NCI-H1436 (cell line): ENCODE measurements around the gene FRYL.

Source experiments
- DNase-seq: peaks from one replicate; lab custom pipeline; 2025; lab: John Stamatoyannopoulos, UW

FRYL gene

GRCh38 chr4:48620831-48621230, 159.2 kb downstream of the FRYL start:
- no peak for DNase-seq

DNA sequence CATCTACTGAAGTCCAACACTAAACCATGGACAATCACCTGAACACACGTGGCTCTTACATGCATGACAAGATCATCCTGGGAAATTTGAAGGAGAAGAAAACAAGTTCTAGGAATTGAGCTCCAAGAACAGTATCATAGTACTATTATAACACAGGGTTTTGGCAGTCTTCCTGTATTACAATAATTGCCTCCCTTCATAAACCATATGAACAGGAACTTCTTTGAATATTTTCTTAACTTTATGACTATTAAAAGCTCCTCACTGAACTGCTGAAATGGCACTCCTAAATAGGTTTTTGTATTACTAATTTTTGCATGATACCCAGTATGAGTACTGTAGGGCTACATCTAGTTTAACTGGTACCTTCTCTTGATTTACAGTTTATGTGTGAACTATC, 160.0 kb downstream of the FRYL start:
- DNase-seq = no peak

DNA sequence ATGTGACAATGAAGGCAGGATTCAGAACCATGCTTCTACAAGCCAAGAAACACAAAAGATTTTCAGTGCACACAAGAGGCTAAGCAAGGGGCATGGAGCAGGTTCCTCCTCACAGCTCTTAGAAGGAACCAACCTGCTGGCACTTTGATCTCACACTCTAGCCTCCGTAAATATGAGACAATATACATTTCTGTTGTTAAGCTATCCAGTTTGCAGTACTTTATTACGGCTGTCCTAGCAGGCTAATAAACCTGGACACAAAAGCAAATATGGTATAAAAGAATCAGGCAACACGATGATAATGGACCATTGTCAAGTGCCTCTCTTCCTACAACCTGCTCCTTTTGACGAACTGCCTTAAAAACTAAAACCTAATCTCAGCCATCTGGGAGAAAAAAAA, 175.6 kb downstream of the FRYL start:
- no peak for DNase-seq

DNA sequence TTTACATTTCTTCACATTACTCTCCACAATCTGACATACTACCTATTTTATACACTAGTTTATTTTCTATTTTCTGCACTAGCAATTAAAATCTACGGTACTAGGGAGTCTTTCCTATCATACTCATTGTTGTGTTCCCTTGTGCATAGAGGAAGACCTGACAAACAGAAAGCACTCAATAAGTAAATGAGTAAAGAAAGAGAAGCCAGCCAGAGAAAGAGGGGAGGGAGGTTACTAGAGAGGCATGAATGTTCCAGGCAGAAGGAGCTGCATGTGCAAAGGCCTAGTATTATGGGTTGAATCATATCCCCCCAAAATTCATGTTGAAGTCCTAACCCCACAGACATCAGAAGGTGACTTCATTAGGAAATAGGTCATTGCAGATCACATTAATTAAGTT, 176.0 kb downstream of the FRYL start:
- DNase-seq = no peak

DNA sequence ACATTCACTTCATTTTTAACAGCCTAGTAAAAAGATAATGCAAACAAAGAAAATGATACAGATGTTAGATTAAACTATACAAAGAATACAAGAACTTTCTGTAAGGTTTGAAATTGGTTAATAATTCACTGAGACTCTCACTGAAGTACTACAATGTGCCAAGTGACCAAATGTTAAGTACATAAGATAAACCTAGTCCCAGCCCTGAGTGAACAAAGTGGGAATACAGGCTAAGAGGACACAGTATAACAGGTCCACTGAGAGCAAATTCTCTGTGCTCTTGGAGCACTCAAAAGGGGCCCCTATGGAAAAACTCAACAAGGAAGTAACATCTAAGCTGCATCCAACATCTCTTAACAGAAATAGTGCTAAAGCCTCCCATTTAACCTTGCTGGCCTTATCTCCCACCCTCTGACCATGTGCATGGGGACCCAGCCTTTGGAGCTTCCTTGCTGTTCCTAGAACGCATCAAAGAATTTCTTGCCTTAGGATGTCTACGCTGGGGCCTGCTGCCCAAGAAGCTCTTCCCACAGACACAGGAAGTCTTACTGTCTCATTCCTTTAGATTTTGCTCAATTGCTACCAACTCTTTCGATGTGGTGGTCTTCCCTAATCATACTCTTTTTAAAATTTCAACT, 176.6 kb downstream of the FRYL start:
- no peak for DNase-seq

DNA sequence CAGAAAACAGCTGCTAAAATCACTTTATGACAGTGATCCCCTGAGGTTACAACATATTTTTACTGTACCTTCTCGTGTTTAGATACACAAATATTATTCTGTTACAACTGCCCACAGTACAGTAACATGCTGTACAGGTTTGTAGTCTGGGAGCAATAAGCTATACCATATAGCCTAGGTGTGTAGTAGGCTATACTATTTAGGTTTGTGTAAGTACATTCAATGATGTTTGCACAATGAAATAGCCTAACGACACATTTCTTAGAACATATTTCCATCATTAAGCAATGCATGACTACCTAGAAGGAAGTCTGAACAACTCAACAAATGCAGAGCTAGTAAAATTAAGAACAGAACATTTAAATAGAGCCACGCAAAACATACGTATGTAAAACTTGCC, 177.3 kb downstream of the FRYL start:
- no peak for DNase-seq

DNA sequence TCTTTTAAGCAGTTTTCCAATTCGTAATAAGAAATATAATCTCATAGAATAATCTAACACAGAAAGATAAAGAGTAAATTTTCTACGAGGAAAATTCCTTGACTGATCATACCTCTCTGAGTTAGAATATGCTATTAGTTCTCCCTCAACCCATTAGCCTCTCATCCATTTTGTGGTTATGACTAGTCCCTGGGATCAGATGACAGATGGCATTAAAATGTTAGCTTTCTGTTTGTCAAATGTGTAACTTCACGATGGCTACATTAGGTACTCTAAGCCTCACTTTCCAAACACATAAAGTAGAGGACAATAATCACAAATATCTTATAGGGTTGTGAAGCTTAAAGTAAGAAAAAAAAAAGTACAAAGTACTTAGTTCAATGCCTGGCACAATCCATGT, 177.9 kb downstream of the FRYL start:
- DNase-seq = no peak

DNA sequence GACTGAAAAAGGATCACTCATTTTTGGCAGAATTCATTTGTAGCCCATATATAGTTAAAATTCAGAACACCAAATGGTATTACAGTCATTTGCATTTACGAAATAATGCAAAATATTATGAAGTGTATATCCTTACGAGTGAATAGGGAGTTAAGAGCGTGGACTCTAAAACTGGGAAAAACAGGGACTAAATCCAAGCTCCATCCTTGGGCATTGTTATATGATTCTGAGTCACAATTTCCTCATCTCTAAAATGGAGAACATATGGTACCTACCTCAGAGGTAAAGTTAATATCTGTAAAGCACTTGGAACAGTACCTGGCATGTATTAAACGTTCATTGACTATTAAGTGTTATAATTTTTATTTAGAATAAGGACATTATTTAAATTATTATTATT, 183.7 kb downstream of the FRYL start:
- DNase-seq = no peak

- no peak for DNase-seq
Measured at GRCh38 chr4:48594180-48594579, 185.9 kb downstream of the FRYL start.

DNA sequence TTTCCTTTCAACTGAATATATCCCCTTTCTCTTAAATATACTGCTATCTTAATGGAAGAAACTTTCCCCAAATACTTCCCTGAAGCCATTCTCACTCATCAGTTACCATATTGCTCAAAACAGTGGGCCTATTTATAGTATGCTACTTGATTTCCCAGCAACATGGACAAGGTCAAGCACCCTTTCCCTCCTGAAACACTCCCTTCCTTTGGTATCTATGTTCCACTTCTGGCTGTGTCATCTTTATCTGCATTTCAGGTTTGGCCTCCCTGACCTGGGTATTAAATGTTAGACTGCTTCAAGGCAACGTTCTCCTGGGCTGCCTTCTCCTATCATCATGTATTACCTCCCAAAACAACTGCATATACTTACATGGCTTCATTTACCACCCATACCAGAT, 188.7 kb downstream of the FRYL start:
- DNase-seq = no peak

GRCh38 chr4:48590884-48591283, 189.2 kb downstream of the FRYL start:
- no peak for DNase-seq

DNA sequence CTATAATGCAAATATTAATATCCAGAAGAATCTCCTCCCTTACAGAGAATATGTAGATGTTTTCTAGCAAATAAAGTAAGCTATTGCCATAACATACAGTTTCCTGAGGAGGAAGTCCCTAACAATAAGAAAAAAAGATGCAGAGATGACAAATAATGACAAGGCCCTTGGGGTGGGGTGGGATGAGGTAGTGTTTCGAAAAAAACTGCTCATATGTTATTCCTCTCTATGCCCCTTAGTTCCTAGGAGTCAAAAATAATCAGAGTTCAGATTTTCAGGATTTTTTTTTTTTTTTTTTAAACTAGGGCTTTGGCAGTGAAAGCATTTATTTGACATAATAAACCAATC, 191.0 kb downstream of the FRYL start:
- no peak for DNase-seq

- no peak for DNase-seq
Measured at GRCh38 chr4:48588230-48589097, 191.6 kb downstream of the FRYL start.

DNA sequence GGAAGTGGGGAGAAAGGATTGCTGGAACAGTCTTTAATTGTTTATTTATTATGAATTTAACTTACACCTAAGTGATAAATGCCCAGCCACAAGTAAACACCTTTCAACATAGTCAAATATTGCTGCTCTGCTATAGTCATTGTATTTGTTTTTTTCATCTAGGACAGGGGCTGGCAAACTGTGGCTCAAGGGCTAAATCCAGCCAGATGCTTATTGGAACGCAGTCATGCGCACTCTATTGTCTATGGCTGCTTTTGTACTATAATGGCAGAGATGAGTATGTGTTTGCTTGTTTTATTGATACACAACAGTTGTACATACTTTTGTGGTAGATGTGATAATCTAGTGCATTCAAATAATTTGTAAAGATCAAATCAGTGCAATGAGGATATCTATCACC, 194.7 kb downstream of the FRYL start:
- no peak for DNase-seq

GRCh38 chr4:48578132-48578968, 201.7 kb downstream of the FRYL start:
- peak; percentile 33 for DNase-seq

DNA sequence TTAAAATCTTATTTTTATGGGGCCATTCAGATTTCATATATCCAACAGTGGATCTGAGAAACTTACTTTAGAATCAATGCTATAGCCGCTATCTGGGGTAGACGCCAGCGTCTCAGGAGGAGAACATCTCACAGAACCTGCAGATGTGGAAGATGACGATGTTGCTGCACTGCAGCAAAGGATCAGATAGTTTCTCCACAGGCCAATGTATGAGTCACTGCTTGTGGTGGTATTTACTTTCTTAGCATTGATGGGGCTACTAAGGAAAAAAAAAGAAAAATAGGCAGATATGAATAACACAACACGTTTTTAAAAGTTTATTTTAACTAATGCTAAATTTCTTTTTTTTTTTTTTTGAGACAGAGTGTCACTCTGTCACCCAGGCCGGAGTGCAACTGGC, 204.1 kb downstream of the FRYL start:
- DNase-seq = no peak

DNA sequence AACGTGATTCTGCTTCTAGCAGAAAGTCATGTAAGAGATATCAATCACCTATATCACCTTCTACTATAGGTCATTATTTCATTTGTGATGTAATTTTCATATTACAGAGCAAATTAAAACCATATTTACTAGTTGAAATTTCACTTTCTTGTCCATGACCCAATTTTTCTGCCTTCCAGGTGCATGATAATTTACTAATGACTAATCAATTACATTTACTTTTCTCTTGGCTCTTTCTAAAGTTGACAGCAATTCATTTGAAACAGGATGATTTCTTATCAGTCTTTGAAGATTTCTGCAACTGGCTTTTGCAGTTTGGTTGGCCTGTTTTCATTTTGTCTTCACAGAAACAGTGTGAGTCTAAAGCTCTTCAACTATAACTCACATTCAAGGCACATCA, 208.6 kb downstream of the FRYL start:
- no peak for DNase-seq

- DNase-seq = no peak
Measured at GRCh38 chr4:48570646-48571220, 209.3 kb downstream of the FRYL start.

GRCh38 chr4:48566034-48566384, 214.1 kb downstream of the FRYL start:
- no peak for DNase-seq

DNA sequence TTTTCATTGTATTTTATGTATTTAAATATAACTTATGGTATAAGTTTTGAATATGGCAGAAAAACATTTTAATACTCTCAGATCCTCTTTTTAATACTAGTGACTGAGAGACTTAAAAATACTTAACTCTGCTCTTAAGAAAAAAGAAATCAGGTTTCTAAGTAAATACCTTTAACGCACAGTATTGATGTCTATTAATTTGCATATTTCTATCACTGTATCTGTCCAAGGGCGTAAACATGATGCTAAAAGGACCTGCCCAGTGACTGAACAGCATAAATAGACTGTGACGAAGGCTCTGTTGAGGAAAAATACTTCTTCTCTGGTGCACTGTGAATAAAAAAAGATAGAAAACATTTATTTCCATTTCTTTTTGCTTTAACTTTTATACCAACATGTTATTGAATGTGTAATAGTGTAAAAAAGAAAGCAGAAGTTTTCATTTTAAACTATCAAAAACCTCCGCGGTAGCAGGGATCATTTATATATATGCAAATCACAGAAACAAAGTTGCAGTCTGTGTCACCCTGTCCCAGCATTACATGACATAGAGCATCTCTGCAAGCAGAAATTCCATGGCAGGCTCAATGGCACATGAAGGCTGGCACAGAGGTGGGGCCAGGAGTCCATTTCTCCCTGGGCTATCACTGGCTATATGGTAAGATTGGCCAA, 214.6 kb downstream of the FRYL start:
- DNase-seq = no peak

DNA sequence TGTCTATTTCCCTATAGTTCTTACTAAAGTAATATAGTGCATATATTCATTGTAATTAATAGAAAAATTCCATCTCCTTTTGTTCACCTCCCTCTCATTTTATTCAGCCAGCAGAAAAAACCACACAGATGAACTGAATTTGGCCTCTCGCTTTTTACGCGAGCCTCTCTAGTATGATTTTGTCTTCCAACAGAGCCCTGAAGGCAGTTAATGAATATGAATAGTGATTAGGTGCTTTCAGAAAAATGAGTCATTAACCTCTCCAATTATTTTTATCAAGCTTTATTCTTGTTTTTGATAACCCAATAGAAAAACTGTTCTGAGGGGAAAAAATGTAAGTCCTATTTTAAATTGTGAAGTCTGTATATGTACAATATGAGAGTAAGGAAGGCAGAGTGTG, 215.9 kb downstream of the FRYL start:
- no peak for DNase-seq

GRCh38 chr4:48558819-48559218, 221.3 kb downstream of the FRYL start:
- no peak for DNase-seq
